Psoas muscle (tissue), 8 donors: ENCODE measurements around the gene CUEDC1. TPM values are rescaled to one million over a fixed set of nuclear protein-coding genes. Genes with fewer than 3 reads are reported as not detected.
A peak's percentile ranks its signal among the peaks of the same experiment; 100 is the strongest.

Experiments used
- ATAC-seq, 4 donors: fragments of 200-7000 bp; cut with Tn5 transposase; one replicate each; pipeline ENCODE4 v1.9.1; 2020; ENCODE audit warnings: moderate library complexity in 3 of 4, mild to moderate bottlenecking in 2 of 4
- DNase-seq, 2 donors: peaks; one replicate each; pipeline ENCODE4 v3.0.0-alpha.2; 2020
- H3K27ac ChIP-seq: fragments of 200-600 bp; one replicate; pipeline ENCODE4 v1.8.0; 2022
- H3K27me3 ChIP-seq, 3 donors: fragments of 200-600 bp in 1 of 3; one replicate each; pipeline versions ENCODE4 v1.6.1 to v1.8.0; 2013 to 2022; ENCODE audit warnings: low read length in 2 of 3, mild to moderate bottlenecking in 2 of 3, moderate library complexity in 1 of 3; ENCODE audit not compliant: insufficient read depth in 3 of 3
- H3K36me3 ChIP-seq, 2 donors: fragments of 200-600 bp in 1 of 2; one replicate each; pipeline versions ENCODE4 v1.6.1 to v1.8.0; 2013 to 2022; ENCODE audit warnings: low read depth in 1 of 2, mild to moderate bottlenecking in 1 of 2, moderate library complexity in 1 of 2; ENCODE audit not compliant: insufficient read depth in 1 of 2
- H3K4me1 ChIP-seq: fragments of 200-600 bp; one replicate; pipeline ENCODE4 v1.8.0; 2022
- H3K4me3 ChIP-seq: fragments of 200-600 bp; one replicate; pipeline ENCODE4 v1.8.0; 2022; ENCODE audit warnings: mild to moderate bottlenecking
- H3K9me3 ChIP-seq: fragments of 200-600 bp; one replicate; pipeline ENCODE4 v1.8.0; 2022
- CTCF ChIP-seq: fragments of 200-600 bp; IDR thresholded peaks from one replicate; pipeline ENCODE4 v1.8.0; 2022; ENCODE audit warnings: antibody characterized with exemption
- WGBS, 3 donors: extraction: QIAGEN DNeasy Blood & Tissue Kit; methylation state at CpG; one replicate each; pipeline versions ENCODE4 v1.1.6 to v1.1.7; 2013; 5-methylcytosine and 5-hydroxymethylcytosine counted together
- intact Hi-C, 2 donors: fragments of 100-400 bp; cut with DNase I; formaldehyde crosslinking; loops; one replicate each; pipeline versions ENCODE4 v1.11.0 to v1.14.2; 2022
- polyA plus RNA-seq, 3 donors: library from polyadenylated mRNA; stranded (reverse); fragments of 200-250 nt; gene quantifications; one replicate each; pipeline ENCODE4 v1.2.3, GENCODE V29; 2013
- total RNA-seq, 4 donors: library from RNA; stranded (reverse); fragmentation: NEBNext Ultra II Directional in 2 of 4; extraction: Animal tissue kit (Norgen Biotek cat#: 25700) in 2 of 4; gene quantifications; one replicate each; pipeline versions ENCODE4 v1.2.1 to v1.2.4, GENCODE V29; 2021 to 2023
- donor health status: healthy with polysubstance abuse.
- donor health status: DM: no; HTN: no; CAD: no; lungs with moderate emphysema.
- donor health status: Bipolar disorder and iron deficiency.
- donor health status: healthy.
- donor health status: DM: yes; HTN: yes; CAD: no.
- donor health status: DM: no; HTN: no; CAD: no.
- donor health status: DM: no; HTN: no; CAD: no.
- donor health status: DM: yes; HTN: yes; CAD: no.

Gene CUEDC1
- total and polyA plus RNA-seq, 7 donors = 28.0 to 67.2 (median 46.4) TPM

DNA sequence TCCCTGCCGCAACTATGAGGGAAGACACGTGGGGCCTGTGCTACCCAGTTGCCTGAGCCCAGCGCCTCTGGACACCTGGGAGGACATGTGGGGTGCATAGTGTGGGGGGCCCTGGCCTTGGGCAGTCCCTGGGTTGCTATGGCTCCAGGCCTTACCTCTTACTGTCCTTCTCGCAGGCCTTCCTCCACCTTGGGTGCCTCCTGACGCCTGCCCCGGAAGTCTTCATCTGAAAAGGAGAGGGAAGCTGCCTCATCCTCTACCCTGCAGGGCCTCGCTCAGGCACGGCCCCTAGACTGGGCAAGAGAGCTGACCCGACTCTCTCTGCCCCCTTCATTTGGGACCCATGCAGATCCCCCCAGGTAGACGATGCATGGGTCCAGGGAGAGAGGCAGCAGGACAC is 88.9 kb downstream of the CUEDC1 start:
- peaks cover 43% of the 10 kb centered on the region for H3K4me1 ChIP-seq
- peaks cover 0 to 40% of the 10 kb centered on the region in 2 donors for H3K36me3 ChIP-seq
- ATAC-seq = no peak
- no peaks in the 10 kb centered on the region for H3K9me3 ChIP-seq
- no peaks in the 10 kb centered on the region for H3K27me3 ChIP-seq
- intact Hi-C loops = no loop called here
- H3K4me3 ChIP-seq = no peak overlapping the region
- WGBS, 3 donors = 96 to 97% (median 96%) methylated on average over 10 of the region's 10 CpGs
- TF ChIP-seq CTCF = no peak
- DNase-seq = no peak
- H3K27ac ChIP-seq = peak overlapping the region; percentile 79

GRCh38 chr17:57864273-57864672 is 90.9 kb downstream of the CUEDC1 start:
- no peaks in the 10 kb centered on the region for H3K9me3 ChIP-seq
- 79 to 85% (median 80%) methylated on average over 8 of the region's 8 CpGs for WGBS, 3 donors
- H3K4me1 ChIP-seq = peaks cover 55% of the 10 kb centered on the region
- H3K36me3 ChIP-seq = peaks cover 0 to 28% of the 10 kb centered on the region in 2 donors
- H3K4me3 ChIP-seq = no peak overlapping the region
- H3K27me3 ChIP-seq = no peaks in the 10 kb centered on the region
- peak overlapping the region; percentile 0 for H3K27ac ChIP-seq
- DNase-seq = no peak
- no peak for ATAC-seq
- intact Hi-C loops = no loop called here
- no peak for TF ChIP-seq CTCF

GRCh38 chr17:57862694-57863667 is 92.2 kb downstream of the CUEDC1 start:
- H3K36me3 ChIP-seq = peaks cover 0 to 28% of the 10 kb centered on the region in 2 donors
- WGBS, 3 donors = 29 to 51% (median 35%) methylated on average over 16 of the region's 16 CpGs
- peak overlapping the region; percentile 72 for H3K4me3 ChIP-seq
- DNase-seq (no peak), ATAC-seq (no peak)
- TF ChIP-seq CTCF = no peak
- no peaks in the 10 kb centered on the region for H3K9me3 ChIP-seq
- H3K27ac ChIP-seq = peak overlapping the region; percentile 93
- intact Hi-C loops = no loop called here
- peaks cover 52% of the 10 kb centered on the region for H3K4me1 ChIP-seq
- no peaks in the 10 kb centered on the region for H3K27me3 ChIP-seq

DNA sequence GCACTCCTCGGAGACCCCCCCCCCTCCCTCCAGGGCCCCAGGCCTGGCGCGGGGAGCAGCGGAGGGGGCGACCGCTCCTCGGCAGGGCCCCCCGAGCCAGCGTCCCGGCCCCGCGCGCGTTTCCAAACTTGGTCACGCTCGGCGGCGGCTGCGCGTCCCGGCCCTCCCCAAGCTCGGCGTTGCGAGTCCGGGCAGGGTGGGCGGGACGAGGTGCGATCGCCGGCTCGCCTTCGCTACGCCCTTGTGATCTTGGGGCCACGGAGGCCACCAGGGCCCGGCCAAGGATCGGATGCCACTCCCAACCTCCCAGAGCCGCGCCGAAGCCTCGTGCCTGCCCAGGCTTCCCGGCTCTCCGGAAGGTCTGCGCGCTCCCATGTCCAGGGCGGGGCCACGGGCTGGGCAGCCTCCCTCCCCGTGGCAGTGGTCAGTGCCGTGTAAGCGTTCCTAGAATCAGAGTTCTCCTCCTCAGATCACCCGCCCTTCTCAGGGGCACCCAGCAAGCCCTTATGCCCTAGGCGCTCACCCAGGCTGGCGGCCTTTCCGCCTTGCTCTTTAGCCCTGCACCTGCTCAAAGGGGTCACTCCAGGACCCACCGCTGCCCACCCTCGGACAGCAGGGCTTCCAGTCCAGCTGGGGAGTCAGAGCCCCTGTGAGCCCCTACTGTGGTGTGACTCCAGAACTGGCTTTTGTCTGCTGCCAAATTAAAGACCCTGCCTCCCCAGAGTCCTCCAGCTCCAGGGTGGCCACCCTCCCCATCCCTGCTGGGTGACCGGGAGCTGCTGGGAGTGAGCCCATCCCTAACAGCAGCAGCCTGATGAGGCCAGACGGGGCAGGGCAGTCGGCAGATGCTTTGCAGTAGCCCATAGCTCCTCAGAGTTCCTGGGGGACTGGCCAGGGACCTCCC is 93.2 kb downstream of the CUEDC1 start:
- Histone ChIP-seq H3K27ac (peak overlapping the region; percentile 93), H3K36me3 (peaks cover 0 to 27% of the 10 kb centered on the region in 2 donors), H3K4me3 (peak overlapping the region; percentile 72), H3K27me3 (no peaks in the 10 kb centered on the region), H3K9me3 (no peaks in the 10 kb centered on the region), H3K4me1 (peaks cover 47% of the 10 kb centered on the region)
- ATAC-seq = peak; percentile 77 to 83 (median 80)
- intact Hi-C loops = no loop called here
- DNase-seq = peak; percentile 81 to 88
- no peak for TF ChIP-seq CTCF
- WGBS, 3 donors = 4 to 5% (median 4%) methylated on average over 39 to 58 of the region's 58 CpGs
